Spinal cord (tissue), 10 donors: Measurements from ENCODE around the gene SLC25A13. TPM values are rescaled to one million over a fixed set of nuclear protein-coding genes. Genes with fewer than 3 reads are reported as not detected.
"Not testable (repeated sequence)": the region's sequence is repeated elsewhere in the genome, so short reads cannot be mapped to it uniquely, and the experiment has no call there.

Experiments
- DNase-seq, 6 donors: peaks; one replicate each; pipeline versions ENCODE4 v3.0.0 to v3.0.0-alpha.2; 2013 to 2015; ENCODE audit warnings: low spot score in 6 of 6, low read depth in 4 of 6
- H3K27ac ChIP-seq: one replicate; pipeline ENCODE4 v1.5.1; 2013; ENCODE audit warnings: low read depth, low read length, control low read depth
- H3K27me3 ChIP-seq: one replicate; pipeline ENCODE4 v1.6.1; 2013; ENCODE audit warnings: low read length; ENCODE audit not compliant: control insufficient read depth, insufficient read depth
- H3K36me3 ChIP-seq: one replicate; pipeline ENCODE4 v1.6.1; 2013; ENCODE audit warnings: low read length; ENCODE audit not compliant: control insufficient read depth, insufficient read depth
- H3K4me1 ChIP-seq: one replicate; pipeline ENCODE4 v1.6.1; 2013; ENCODE audit warnings: low read length; ENCODE audit not compliant: control insufficient read depth, insufficient read depth
- H3K4me3 ChIP-seq: one replicate; pipeline ENCODE4 v1.5.1; 2013; ENCODE audit warnings: low read depth, low read length, control low read depth
- H3K9me3 ChIP-seq: one replicate; pipeline ENCODE4 v1.6.1; 2013; ENCODE audit warnings: low read length; ENCODE audit not compliant: control insufficient read depth, insufficient read depth
- WGBS: methylation state at CpG from one replicate; pipeline ENCODE4 v1.1.5; 2013; ENCODE audit warnings: missing lambda C conversion rate; ENCODE audit not compliant: insufficient coverage; 5-methylcytosine and 5-hydroxymethylcytosine counted together
- polyA plus RNA-seq, 2 donors: library from polyadenylated mRNA; unstranded; fragments of 120-200 nt; gene quantifications; one replicate each; pipeline ENCODE4 v1.2.1, GENCODE V29; 2013; ENCODE audit not compliant: insufficient read length in 2 of 2
- total RNA-seq, 2 donors: library from RNA; depleted of rRNA in 1 of 2; stranded (reverse); fragments of 120-200 nt in 1 of 2; fragments of >200 nt in 1 of 2; gene quantifications; one replicate each; pipeline versions ENCODE4 v1.2.3 to v1.2.4, GENCODE V29; 2013 to 2014
- donor health status: healthy.

SLC25A13 gene
- total and polyA plus RNA-seq, 4 donors: 24.9 to 34.7 (median 31.4) TPM

- no peaks in the 10 kb centered on the region for H3K9me3 ChIP-seq
- no peak overlapping the region for H3K4me3 ChIP-seq
- H3K4me1 ChIP-seq: no peaks in the 10 kb centered on the region
- H3K27me3 ChIP-seq: no peaks in the 10 kb centered on the region
- WGBS: no CpG with 5 or more reads among the region's 1 CpG
- no peak overlapping the region for H3K27ac ChIP-seq
- DNase-seq: no peak
- H3K36me3 ChIP-seq: no peaks in the 10 kb centered on the region
Observed at GRCh38 chr7:96328016-96328415, 6.1 kb upstream of the SLC25A13 start.

GRCh38 chr7:96327429-96327828, 5.5 kb upstream of the SLC25A13 start:
- DNase-seq: peak in 1 of 6 donors; percentile 73
- WGBS: 77% methylated on average over 2 of the region's 3 CpGs
- H3K36me3 ChIP-seq: no peaks in the 10 kb centered on the region
- H3K4me3 ChIP-seq: no peak overlapping the region
- H3K27ac ChIP-seq: no peak overlapping the region
- H3K9me3 ChIP-seq: no peaks in the 10 kb centered on the region
- H3K4me1 ChIP-seq: no peaks in the 10 kb centered on the region
- no peaks in the 10 kb centered on the region for H3K27me3 ChIP-seq

- WGBS: no CpG with 5 or more reads among the region's 2 CpGs
- H3K36me3 ChIP-seq, H3K4me1 ChIP-seq: not testable (repeated sequence)
Observed at GRCh38 chr7:96326752-96327151, 4.9 kb upstream of the SLC25A13 start.

GRCh38 chr7:96322847-96323461, 1.1 kb upstream of the SLC25A13 start:
- WGBS: 100% methylated on average over 3 of the region's 7 CpGs
- H3K4me1 ChIP-seq: peaks cover 4% of the 10 kb centered on the region
- DNase-seq: no peak
- H3K9me3 ChIP-seq: no peaks in the 10 kb centered on the region
- H3K27me3 ChIP-seq: no peaks in the 10 kb centered on the region
- no peaks in the 10 kb centered on the region for H3K36me3 ChIP-seq
- no peak overlapping the region for H3K27ac ChIP-seq
- no peak overlapping the region for H3K4me3 ChIP-seq

More at GRCh38 chr7:96326752-96327151, 4.9 kb upstream of the SLC25A13 start:
- DNase-seq, H3K9me3 ChIP-seq, H3K27me3 ChIP-seq, H3K4me3 ChIP-seq, H3K27ac ChIP-seq: not testable (repeated sequence)

- peak overlapping the region; percentile 94 for H3K4me3 ChIP-seq
- H3K4me1 ChIP-seq: peaks cover 4% of the 10 kb centered on the region
- no peaks in the 10 kb centered on the region for H3K27me3 ChIP-seq
- H3K9me3 ChIP-seq: no peaks in the 10 kb centered on the region
- no peaks in the 10 kb centered on the region for H3K36me3 ChIP-seq
- peak in 1 of 6 donors; percentile 2 for DNase-seq
- 9% methylated on average over 6 of the region's 9 CpGs for WGBS
- H3K27ac ChIP-seq: peak overlapping the region; percentile 97
Observed at GRCh38 chr7:96322373-96322695, 436 bp upstream of the SLC25A13 start.

GRCh38 chr7:96321031-96321657, 754 bp downstream of the SLC25A13 start:
- Histone ChIP-seq H3K9me3 (no peaks in the 10 kb centered on the region), H3K4me1 (peaks cover 4% of the 10 kb centered on the region), H3K27ac (peak overlapping the region; percentile 97), H3K27me3 (no peaks in the 10 kb centered on the region), H3K36me3 (no peaks in the 10 kb centered on the region), H3K4me3 (peak overlapping the region; percentile 94)
- peak; percentile 58 to 93 (median 73) for DNase-seq
- WGBS: 0% methylated on average over 20 of the region's 22 CpGs

- no CpG with 5 or more reads among the region's 2 CpGs for WGBS
- H3K4me3 ChIP-seq: no peak overlapping the region
Observed at GRCh38 chr7:96320442-96320841, 1.5 kb downstream of the SLC25A13 start.

GRCh38 chr7:96319439-96319838, 2.5 kb downstream of the SLC25A13 start:
- H3K27ac ChIP-seq: no peak overlapping the region
- H3K36me3 ChIP-seq: no peaks in the 10 kb centered on the region
- DNase-seq: no peak
- no peaks in the 10 kb centered on the region for H3K27me3 ChIP-seq
- no peak overlapping the region for H3K4me3 ChIP-seq
- no peaks in the 10 kb centered on the region for H3K9me3 ChIP-seq
- H3K4me1 ChIP-seq: peaks cover 4% of the 10 kb centered on the region

More at GRCh38 chr7:96320442-96320841, 1.5 kb downstream of the SLC25A13 start:
- no peak for DNase-seq
- no peaks in the 10 kb centered on the region for H3K9me3 ChIP-seq
- no peaks in the 10 kb centered on the region for H3K36me3 ChIP-seq
- peak overlapping the region; percentile 97 for H3K27ac ChIP-seq
- no peaks in the 10 kb centered on the region for H3K27me3 ChIP-seq
- H3K4me1 ChIP-seq: peaks cover 4% of the 10 kb centered on the region

GRCh38 chr7:96316949-96317348, 4.9 kb downstream of the SLC25A13 start:
- Histone ChIP-seq H3K36me3 (no peaks in the 10 kb centered on the region), H3K4me3 (no peak overlapping the region), H3K27ac (no peak overlapping the region), H3K4me1 (no peaks in the 10 kb centered on the region), H3K27me3 (no peaks in the 10 kb centered on the region), H3K9me3 (no peaks in the 10 kb centered on the region)
- WGBS: 92% methylated on average over 4 of the region's 8 CpGs
- no peak for DNase-seq

GRCh38 chr7:96315125-96315512, 6.8 kb downstream of the SLC25A13 start:
- DNase-seq: no peak
- Histone ChIP-seq H3K4me3 (no peak overlapping the region), H3K9me3 (no peaks in the 10 kb centered on the region), H3K27me3 (no peaks in the 10 kb centered on the region), H3K27ac (no peak overlapping the region), H3K4me1 (no peaks in the 10 kb centered on the region), H3K36me3 (no peaks in the 10 kb centered on the region)
